Cerebellar nuclear complex (tissue), 1 donor: Measurements from ENCODE around the gene ELL.
A peak's percentile ranks its signal among the peaks of the same experiment; 100 is the strongest.
"Not testable (repeated sequence)": the region's sequence is repeated elsewhere in the genome, so short reads cannot be mapped to it uniquely, and the experiment has no call there.

Experiments used
- DNase-seq, 2 experiments: peaks; one replicate each; lab custom pipeline; 2025; lab: John Stamatoyannopoulos, UW

Gene ELL

DNA sequence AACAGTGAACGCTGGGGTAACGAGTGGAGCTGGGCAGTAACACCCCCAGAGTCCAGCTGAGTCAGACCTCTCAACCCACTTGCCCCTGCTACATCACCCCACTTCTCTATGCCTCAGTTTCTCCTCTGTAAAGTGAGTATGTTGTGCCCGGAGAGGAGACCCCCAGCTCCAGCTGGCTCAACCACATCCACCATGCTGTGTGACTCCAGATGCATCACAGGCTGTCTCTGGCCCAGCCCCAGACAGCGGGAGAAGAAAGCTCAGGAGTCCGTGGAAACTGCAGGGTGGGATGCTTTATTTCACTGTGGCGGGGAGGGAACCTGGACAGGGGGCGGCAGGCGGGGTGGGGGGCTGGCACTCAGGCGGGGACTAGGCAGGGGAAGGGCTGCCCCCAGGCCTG, 9.6 kb upstream of the ELL start:
- no peak for DNase-seq

DNA sequence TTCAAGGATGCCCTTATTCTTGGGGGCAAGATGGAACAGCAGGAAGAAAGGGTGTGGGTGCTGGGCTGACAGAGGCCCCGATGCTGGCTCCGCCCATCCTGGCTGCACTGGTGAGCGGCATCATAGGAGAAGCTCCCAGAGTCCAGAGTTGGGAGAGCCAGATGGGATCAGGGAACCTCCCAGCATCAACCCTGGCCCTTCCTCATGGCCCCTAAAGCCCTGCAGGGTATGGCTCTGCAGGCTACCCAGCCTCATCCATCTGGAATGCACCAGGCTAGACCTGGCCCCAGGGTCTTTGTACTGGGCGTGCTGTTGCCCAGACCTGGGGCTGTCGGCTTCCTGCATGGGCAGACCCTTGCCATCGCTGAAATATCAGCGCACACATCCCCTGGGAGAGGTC, 7.9 kb upstream of the ELL start:
- no peak for DNase-seq

DNA sequence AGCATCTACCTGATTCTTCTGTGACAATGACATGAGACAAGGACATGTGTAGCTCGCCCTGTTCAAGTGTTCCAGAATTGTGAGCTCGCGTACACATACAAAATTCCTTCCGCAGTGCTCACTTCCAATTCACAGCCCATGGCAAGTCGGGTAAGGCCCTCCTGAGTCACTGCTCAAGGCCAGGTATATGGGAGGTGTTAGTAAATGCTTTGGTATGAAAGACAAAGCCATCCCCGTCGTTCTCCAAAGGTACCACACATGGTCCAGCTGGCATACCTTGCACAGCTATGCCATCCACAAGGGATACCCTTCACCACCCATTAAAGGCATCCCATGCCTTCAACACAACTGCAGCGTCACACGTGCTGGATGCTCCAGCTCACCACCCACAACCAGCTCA, 4.4 kb upstream of the ELL start:
- DNase-seq, result no peak

DNA sequence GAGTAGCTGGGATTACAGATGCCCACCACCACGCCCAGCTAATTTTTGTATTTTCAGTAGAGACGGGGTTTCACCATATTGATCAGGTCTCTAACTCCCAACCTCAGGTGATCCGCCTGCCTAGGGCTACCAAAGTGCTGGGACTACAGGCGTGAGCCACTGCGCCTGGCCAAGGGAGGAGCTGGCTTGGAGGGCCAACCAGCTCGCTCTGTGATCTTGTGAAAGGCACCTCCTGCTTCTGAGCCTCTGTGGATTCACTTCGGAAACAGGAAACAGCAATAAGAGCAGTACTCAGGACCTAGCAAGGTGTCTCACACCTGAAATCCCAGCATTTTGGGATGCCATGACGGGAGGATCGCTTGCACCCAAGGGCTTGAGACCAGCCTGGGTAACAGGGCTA, 2.0 kb upstream of the ELL start:
- DNase-seq, result no peak

DNA sequence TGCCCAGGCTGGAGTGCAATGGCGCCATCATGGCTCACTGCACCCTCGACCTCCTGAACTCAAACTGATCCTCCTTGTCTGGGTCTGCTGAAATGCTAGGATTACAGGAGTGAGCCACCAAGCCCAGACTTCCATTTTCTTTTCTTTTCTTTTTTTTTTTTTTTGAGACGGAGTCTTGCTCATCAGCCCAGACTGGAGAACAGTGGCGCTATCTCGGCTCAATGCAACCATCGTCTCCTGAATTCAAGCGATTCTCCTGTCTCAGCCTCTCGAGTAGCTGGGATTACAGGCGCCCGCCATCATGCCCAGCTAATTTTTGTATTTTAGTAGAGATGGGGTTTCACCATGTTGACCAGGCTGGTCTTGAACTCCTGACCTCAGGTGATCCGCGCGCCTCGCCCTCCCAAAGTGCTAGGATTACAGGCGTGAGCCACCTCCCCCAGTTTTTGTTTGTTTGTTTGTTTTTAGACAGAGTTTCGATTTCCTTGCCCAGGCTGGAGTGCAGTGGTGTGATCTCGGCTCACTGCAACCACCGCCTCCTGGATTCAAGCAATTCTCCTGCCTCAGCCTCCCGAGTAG, 1.1 kb upstream of the ELL start:
- not testable (repeated sequence) for DNase-seq

DNA sequence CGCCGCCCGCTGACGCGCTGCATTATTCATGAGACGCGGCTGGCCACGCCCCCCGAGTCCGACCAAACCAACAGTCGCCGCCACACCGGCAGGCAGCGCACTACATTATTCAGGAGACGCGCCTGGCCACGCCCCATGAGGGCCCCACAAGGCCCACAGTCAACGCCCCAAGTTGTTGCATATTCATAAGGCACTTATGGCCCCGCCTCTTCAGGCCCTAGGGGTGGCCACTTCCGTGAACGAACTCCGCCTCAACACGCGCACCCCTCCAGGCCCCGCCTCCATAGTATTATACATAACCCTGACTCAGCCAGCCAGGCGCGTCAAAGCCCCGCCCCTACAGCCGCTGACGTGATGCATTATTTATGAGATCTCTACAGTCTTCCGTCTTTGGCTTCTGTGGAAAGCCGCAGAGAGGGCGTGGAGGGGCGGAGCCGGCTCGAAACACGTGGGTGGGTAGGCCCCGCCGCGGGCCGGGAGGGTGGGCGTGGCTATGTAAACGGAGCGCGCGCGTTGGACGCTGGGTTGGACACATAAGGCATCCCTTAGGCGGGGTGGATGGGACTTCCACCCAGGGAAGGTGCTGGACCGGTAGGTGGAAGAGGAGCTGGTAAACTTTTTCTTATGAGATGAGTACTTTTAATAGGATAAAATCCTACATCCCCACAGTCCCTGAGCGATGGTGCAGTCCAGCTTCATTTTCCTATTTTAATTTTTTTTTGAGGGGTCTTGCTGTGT, 423 bp upstream of the ELL start:
- DNase-seq, result peak; percentile 100

DNA sequence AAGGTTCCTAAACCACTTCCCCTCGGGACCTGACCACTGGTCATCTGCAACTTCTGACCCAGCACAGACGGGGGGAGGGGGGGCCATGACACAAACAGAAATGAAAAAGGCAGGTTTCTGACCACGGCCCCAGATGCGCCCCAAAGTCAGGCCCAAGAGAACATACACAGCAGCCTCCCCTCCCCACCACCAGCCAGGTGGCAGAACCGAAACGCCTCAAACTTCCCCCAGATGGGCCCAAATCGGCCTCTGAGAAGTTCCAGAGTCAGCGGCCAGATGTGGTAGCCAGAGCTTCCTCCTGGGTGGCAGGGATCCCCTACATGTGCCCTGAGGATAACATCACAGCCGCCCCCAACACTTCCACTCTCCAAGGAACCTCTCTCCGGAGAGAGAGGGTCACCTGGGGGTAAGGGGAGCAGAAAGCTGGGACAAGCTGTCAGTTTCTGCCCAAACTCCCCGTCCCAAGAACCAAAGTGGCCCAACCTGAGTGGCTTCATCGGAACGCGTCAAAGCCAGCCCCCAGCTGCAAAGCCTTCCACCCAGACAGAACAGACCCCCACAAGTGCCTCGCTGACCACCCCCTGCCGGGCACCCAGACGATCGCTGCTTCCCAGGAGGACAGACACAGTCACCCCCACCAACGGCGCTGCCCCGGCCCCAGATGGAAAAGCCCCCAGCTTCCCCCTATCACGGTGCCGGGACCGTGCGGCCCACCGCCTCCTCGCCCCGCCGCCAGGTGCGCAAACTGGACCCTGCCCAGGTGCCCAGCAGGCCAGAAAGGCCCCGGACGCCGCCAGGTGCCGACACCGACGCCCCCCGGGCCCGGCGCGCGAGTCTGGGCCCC, 800 bp downstream of the ELL start:
- no peak for DNase-seq

DNA sequence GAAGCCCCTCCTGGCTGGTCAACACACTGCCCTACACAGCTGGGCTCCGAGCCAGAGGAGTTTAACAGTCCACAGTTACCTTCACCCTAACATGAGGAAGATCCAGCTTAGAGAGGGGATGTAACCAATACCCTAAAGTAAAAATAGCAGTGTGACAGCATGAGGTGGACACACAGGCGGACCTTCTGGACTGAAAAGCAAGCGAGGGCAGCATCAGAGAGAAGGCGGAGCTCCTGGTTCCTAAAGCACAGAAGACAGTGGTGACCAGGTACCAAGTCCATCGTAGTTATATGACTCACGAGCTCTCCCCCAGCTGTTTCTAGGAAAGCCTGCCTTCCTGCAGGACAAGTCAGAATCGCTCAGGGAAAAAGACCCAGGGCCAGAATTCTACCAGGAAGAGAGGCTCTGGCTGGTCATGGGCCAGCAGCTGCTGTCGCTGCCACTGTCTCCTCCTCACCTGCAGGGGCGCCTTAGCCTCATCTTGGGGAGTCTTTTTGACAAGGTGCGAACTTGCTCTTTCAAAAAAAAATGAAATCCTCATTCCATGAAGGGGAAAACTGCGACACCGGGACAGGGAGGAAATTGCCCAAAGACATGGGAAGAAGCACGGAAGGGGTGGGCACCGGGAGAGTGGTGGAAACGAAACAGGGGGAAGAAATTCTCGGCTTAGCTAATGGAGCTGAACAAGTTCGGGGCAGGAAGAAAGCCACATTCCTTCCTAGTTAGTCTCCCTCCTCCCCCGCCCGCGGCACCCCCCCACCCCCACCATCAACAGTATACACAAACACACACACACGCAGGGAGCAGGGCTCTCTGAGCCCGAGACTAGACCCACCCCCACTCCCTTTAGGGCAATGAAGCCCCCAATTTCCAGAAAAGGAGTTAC, 1.7 kb downstream of the ELL start:
- peak in 1 of 2 experiments; percentile 48 for DNase-seq

DNA sequence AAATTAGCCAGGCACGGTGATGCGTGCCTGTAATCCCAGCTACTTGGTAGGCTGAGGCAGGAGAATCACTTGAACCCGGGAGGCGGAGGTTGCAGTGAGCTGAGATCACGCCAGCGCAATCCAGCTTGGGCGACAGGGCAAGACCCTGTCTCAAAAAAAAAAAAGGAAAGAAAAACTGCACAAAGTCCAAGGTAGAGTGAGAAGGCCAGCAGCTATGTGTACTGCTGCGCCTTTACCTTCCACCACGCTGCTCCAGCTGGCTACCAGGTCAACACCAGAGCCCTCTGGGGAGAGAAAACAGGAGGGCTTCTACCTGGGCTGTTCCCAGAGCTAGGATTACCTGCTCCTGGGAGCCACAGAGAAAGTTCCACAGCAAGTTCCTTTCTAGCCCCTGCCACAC, 3.2 kb downstream of the ELL start:
- DNase-seq, result no peak

DNA sequence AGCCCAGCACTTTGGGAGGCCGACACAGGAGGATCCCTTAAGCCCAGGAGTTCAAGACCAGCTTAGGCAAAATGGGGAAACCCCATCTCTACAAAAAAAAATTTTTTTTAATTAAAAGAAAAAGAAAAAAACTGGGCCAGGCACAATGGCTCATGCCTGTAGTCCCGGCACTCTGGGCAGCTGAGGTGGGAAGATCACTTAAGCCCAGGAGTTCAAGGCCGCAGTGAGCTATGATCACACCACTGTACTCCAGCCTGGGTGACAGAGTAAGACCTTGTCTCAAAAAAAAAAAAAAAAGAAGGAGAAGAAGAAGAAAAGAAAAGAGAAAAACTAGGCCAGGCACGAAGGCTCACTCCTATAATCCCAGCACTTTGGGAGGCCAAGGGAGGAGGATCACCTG, 4.3 kb downstream of the ELL start:
- DNase-seq, result no peak

DNA sequence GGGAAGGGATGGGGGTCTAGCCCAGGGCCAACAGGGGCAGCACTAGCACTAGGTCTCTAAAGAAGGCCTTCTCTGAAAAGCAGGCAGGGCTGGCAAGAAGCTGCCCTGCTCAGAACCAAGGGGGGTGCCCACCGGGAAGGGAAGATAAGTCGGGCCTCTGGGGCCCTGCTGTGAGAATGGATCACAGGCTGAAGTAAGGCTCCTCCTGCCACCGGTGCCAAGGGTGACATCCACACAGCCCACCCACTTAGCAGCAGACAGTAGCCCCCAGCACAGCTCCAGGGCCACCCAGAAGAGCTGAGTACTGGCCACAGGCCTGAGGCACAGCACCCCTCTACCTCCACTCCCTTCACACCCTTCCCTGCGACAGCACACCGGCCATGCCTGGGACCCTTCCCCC, 5.9 kb downstream of the ELL start:
- no peak for DNase-seq

DNA sequence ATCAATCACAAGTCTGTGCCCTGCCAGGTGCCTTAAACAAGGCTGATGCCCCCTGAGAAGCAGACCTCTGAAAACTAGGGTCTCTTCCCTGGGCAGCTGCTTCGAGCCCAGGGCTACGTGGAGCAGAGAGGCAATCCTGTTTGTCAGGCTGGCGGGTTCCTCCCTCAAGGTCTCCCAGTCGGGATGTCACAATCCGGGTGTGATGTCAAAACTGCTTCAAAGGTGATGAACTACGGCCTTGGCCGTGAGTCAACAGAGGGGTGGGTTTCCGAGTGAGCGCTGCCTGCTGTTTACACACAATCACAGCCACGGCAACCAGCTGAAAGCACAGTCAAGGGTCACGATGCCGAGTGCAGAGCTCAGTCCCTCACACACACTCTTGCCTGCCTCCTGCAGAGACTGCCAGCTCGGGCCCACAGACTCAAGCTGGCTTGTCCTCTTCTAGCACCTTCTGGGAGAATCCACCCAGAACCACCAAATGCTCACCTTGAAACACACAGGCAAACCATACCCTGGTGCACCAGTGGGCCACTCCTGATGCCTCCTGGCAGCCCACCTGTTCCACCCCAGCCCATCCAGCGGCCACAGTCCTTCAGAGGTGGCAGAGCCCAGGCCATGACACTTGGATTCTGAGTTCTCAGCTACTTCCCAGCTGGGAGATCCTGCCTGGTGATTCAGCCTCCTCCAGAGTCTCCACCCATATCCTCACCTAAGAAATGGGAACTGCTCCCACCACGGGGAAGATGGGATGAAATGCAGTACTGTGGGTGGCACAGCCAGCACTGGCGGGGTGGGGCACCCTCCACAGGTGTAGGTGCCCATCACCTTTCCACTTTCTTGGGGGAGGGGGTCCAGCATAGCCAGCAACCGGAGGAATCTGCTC, 6.8 kb downstream of the ELL start:
- no peak for DNase-seq

DNA sequence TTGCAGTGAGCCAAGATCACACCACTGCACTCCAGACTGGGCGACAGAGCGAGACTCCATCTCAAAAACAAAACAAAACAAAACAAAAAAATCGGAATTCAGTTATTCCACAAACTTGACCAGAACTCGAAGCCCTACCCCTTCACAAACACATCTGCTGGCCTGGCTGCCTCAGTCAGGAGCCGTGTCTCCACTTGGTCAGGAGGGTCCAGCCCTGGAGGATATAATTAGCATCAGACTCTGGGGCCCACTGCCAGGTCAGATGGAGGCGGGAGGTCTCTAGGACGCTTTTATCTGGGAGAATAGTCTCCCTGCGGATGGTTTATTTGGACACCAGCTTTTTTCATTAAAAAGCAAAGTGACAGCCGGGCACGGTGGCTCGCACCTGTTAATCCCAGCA, 8.0 kb downstream of the ELL start:
- DNase-seq, result no peak

DNA sequence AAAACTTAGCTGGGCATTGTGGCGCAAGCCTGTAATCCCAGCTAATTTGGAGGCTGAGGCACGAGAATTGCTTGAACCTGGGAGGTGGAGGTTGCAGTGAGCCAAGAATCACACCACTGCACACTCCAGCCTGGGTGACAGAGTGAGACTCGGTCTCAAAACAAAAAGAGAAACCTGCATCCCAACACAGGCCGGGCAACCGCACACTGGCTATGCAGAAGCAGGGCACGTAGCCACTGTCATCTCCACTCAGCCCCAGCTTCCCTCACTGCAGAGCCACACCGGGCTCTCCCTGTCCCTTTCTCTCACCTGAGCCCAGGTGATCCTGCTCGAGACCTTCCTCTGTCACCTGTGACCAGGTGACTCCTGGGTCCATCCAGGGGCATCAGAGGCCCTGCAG, 11.7 kb downstream of the ELL start:
- DNase-seq, result no peak

DNA sequence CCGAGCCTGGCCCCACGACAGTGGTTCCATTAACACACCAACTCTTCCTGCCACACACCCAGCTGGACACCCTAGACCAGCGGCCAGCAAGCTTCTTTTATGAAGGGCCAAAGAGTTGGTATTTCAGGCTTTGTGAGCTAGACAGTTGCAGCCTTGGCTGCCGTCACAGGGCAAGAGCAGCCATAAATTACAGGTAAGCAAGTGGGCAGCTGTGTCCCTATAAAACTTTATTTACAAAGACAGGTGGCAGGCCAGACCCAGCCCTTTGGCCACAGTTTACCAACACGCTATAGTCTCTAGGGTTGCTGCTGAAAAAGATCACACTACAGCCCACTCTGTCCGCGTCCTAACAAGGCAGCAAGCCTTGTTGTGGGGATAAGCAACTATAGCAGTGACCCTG, 13.3 kb downstream of the ELL start:
- no peak for DNase-seq

DNA sequence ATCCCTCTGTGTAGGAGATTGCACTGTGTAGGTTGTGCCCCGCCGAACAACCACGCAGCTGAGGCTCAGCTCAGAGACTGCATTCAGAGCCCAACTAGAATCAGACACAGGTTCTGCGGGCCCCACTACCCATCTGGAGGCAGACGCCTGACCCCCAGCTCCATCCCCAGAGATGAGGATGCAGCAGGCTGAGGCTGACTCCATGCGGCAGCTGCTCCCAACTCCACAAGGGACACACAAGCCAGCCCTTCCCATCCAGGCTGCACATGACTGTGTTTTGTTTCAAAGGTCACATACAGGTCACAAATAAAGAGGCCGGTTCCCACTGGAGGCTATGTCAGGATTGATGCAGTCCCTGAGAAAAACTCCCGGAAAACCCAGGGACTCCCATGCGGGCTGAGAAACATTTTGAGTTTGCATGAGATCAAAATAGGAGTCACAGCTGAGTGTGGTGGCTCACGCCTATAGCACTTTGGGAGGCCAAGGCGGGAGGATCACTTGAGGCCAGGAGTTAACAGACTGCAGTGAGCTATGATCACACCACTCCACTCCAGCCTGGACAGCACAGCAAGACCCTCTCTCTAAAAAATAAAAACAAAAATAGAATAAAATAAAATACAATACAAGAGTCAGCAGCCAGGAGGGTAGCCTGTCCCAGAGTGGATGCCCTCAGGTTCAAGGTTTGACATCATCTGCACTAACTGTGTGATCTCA, 14.0 kb downstream of the ELL start:
- no peak for DNase-seq

DNA sequence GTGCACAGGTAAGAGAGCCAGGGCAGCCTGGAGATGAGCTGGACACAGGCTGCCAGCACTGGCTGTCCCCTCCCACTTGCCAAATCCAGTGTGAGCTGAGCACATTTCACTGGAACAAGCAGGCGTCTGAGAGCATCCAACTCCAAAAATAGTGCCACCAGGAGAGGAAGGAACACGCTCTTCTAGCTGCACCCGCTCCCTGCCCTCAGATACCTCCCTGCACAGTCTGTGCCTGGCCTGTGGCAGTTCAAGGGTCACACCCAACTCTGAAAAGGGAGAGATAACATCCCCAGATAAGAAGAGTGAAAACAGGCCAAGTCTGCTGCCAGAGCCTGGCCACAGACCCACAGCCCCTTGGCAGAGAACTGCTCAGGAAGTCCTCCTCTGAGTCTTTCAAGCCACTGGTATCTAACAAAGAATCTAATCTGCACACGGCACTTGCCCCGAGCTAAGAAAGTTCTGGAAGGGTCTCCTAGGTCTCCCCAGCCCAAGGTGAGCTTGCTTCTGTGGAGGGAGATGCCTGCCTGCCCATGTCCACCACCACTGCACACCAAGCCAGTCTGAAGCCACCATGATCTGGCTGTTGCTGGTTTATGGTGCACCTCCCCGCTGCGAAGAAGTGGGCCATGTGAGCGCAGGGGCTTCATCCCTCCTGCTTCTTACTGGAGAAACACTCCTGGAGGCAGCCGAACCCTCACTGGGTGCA, 14.7 kb downstream of the ELL start:
- DNase-seq, result peak; percentile 97 to 98

DNA sequence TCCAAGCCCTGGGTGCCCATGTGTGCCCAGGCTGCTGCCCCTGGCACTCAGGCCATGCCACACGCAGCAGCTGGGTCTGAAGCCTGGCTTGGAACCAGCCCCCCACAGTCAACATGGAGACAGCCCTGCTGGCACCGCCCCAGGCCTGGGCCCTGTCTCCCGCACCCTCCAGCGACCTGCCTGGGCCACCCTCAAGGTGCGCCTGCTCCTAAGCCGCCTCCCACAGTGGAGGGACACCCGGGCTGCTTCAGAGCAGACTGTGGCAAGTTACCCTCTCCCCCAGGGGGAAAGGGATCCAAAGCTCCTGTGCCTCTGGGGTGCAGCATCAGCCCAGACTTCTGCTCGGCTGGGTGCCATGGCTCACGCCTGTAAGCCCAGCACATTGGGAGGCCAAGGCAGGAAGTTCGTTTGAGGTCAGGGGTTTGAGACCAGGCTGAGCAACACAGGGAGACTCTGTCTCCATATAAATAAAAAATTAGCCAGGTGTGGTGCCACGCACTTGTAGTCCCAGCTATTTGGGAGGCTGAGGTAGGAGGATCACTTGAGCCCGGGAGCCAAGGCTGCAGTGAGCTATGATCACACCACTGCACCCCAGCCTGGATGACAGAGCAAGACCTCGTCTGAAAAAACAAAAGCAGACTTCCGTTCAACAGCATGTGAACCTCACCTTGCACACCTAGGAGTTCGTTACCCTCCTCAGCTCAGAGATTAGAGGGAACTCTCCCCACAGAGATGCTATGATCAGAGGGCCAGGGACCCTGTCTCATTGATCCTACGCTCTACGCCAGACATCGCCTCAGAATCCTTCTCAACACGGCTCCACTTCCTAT, 15.6 kb downstream of the ELL start:
- DNase-seq, result no peak
